ENCODE data around the gene NDUFB2.
"Not testable (repeated sequence)": the region's sequence is repeated elsewhere in the genome, so short reads cannot be mapped to it uniquely, and the experiment has no call there.

NDUFB2 gene

GRCh38 chr7:140696680-140697446, at the start of gene NDUFB2:
TSS of gene NDUFB2 (plus strand) at chr7:140696708. CDS start at chr7:140696745, 37 bp downstream.
- DNase-seq: peak; percentile 92

DNA sequence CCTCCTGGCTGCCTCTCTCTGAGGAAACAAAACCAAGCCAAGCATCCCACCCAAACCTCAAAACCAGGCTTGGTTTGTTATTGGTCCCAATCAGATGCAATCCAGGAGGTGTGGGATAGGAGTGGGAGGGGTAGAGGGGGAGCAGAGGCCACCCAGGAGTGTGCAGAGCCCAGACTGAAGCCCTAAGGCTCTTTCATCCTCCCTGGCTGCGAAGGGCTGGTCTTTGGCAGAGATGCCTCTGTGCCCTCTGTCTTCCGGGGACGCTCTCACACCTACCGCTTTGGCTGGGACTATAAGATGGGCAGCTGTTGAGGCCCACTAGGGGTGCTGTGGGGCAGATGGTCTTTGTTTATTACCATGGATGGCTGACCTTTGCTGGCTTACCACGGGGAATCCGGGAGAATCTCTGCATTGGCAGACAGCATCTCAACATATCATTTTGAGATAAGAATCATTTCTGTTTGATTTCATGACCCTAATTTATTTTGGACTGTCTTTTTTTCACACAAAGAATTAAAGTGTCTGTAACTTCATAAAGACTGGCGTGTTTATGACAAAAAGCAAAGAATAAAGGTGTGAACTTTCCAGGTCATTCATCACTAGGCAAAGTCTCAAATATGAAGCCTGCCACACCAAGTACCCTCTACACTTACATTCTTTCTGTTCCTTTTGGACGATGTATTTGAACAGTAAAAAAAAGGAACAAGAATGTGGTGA, 49.4 kb upstream of the NDUFB2 start:
- DNase-seq: peak; percentile 93

GRCh38 chr7:140649556-140650205, 46.8 kb upstream of the NDUFB2 start:
- no peak for DNase-seq

DNA sequence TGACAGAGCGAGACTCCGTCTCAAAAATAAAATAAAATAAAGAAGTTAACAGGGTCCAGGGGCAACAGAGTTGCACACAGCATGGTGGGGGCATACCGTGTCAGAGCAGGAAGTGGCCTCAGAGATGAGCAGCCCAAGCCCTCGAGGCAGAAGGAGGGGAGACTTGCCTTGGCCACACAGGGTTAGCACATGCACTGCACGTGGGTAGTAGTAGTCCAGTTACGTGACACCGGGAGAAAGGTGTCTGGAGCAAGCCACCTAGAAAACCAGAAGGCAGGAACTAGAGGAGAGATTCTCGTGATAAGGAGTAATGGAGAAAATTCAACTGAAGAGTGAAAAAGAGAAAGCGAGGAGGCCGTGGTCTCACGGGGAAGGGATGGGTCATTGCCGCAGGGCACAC, 46.1 kb upstream of the NDUFB2 start:
- DNase-seq: no peak

- DNase-seq: peak; percentile 95
Measured at GRCh38 chr7:140653319-140654108, 43.0 kb upstream of the NDUFB2 start.

GRCh38 chr7:140654109-140654387, 42.5 kb upstream of the NDUFB2 start:
- no peak for DNase-seq

- DNase-seq: no peak
Measured at GRCh38 chr7:140654661-140655060, 41.8 kb upstream of the NDUFB2 start.

DNA sequence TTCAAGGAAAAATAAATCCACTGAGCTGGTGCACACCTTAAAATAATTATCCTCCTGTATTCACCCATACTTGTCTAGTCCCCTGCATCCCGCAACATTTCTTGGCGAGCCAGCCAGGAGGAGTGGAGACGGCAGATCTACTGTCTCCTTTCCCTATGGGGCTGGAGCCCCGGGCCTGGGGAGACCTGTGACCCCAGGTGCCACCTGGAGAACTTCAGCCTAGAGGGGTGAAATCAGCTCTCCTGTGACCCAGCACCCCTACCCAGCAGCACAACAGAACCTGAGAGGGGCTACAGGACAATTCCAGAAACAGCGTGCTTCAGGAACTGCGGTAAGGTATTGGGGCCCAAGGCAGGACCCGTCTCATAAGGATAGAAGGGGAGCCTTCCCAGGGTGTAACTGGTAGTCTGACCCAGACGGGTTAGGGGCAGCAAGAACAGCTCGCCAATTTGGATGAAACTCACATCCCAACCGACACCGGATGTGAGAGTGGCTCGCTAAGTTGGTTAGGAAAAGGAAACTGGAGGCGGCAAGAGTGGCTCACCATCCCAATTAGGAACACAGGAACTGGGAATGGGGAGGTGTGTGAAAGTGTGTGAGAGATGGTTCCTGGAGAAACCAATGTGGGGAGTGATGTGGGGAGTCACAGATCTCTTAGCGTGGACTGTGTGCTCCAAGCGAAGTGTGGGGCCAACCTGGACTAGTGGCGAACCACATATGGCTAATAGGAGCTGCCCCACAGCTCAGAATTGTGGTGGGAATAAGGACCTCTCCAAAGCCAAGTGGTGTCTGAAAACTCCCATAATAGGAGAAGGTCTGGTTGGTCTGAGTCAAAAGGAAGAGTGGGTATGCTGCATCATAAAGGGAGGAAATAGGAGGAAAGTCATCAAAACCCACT, 40.7 kb upstream of the NDUFB2 start:
- no peak for DNase-seq

DNA sequence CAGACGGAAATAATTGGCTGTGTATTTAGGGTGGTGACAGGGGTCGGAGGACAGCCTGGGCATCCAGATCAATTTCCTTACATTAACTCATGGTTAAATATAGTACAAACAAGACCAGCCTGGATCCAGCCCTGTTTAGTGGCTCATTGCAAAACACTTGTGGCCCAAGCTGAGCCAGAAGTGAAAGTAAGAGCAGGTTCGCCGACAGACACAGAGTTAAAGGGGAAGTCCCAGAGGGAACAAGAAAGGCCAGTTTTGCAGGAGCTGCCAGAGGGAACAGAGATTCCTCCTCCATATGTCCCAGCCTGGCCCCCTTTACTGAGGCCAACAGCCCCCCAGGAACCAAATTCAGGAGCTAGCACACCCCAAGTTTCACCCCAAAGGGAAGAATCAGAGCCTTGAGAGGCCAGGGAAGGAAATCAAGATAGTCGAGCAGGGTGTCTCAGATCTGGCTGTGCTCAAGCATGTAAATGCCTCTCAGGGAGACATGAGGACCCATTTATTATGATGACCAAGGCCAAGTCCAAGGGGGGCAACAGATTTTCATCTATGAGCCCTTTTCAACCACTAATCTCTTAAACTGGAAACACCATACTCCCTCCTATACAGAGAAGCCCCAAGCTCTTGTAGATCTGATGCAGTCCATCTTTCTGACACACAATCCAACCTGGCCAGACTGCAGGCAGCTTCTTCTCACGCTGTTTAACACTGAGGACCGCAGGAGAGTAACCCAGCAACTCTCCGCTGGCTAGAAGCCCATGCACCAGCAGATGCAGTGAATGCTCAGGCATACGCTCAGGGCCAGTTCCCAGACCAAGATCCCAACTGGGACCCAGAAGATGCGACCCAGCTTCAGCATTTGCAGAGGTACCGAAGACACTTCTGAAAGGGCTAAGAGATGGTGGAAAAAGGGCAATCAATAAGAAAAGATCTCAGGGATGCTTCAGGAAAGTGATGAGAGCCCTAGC, 39.7 kb upstream of the NDUFB2 start:
- no peak for DNase-seq

GRCh38 chr7:140657891-140658290, 38.6 kb upstream of the NDUFB2 start:
- DNase-seq: no peak

DNA sequence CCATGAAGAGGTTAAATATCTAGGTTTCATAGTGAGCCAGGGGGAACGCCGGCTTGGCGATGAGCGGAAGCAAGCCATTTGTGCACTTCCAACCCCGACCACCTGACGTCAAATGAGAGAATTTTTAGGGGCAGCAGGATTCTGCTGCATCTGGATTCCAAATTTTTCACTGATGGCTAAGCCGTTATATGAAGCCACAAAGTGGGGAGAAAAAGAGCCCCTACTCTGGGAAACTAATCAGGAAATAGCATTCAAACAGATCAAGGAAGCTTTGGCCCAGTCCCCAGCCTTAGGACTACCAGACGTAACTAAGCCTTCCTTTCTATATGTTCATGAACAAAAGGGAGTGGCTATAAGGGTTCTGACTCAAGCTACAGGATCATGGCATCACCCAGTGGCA, 36.7 kb upstream of the NDUFB2 start:
- DNase-seq: no peak

- no peak for DNase-seq
Measured at GRCh38 chr7:140661124-140661523, 35.4 kb upstream of the NDUFB2 start.

DNA sequence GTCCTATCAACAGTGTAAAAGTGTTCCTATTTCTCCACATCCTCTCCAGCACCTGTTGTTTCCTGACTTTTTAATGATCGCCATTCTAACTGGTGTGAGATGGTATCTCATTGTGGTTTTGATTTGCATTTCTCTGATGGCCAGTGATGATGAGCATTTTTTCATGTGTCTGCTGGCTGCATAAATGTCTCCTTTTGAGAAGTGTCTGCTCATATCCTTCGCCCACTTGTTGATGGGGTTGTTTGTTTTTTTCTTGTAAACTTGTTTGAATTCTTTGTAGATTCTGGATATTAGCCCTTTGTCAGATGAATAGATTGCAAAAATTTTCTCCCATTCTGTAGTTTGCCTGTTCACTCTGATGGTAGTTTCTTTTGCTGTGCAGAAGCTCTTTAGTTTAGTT, 33.6 kb upstream of the NDUFB2 start:
- DNase-seq: not testable (repeated sequence)

DNA sequence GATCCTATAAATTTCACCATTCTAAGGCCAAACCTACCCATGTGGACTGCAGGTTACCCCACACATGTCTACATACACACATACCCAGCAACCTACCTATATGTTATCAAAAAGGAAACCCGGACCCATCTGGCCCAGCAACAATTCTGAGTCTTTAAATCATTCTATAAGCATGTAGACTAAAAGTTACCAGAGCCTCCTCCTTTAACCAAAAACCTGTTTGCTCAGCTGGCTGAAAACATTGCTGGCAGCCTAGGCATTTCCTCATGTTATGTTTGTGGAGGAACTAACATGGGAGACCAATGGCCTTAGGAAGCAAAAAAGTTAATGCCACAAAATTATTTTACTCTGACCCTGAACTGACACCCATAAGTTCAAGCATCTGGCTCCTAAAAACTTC, 29.0 kb upstream of the NDUFB2 start:
- DNase-seq: no peak

GRCh38 chr7:140668641-140669040, 27.9 kb upstream of the NDUFB2 start:
- no peak for DNase-seq

DNA sequence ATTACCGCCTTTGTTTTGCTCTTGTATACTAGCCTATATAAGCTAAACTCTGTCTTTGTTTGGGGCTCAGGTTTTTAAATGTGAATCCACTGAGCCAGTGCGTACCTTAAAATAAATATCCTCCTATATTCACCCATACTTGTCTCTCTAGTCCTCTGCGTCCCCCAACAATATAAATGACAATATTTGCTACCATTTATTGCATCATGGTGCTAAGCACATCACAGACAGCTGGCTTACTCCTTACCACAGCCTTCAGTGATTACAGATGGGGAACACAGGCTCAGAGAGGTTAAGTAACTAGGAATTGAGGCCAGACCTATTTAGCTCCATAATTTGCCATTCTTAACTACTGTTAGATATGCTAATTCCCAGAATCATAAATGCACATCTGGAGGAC, 27.2 kb upstream of the NDUFB2 start:
- no peak for DNase-seq

DNA sequence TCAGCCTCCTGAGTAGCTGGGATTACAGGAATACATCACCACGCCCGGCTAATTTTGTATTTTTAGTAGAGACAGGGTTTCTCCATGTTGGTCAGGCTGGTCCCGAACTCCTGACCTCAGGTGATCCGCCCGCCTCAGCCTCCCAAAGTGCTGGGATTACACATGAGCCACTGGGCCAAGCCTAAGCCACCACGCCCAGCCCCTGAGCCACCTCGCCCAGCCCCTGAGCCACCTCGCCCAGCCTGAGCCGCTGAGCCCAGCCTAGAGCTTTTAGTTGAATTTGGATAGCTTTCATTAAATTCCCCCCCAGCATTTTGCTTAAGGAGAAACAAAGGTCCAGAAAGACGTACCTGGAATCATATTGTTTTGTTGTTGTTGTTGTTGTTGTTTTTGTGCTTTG, 26.6 kb upstream of the NDUFB2 start:
- not testable (repeated sequence) for DNase-seq

DNA sequence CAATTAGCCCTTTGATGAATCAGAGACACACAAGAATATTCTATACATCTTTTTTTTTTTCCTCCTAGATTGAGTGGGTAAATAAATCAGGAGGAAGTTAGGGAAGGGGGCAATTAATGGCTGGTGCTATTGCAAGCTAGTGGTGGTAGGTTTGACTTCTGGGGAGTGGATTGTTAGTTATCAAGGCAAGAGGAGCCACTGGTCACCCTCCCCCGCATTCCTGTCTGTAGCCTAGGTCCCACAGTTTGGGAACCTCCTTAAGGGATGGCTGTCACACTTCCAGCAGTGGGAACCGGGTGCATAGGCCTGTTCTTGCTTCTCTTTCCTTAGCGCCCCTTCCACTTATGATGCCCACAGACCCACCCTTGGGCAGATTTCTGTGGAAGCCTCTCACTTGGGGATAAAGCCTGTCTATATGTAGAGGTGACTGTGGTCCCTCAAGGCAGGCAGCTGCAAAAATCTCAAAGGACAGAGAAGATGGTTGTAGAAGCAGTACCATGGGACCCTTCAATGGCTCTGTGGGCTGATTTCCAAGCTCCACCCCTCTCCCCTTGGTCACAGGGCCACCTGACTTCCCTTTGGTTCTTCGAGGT, 26.1 kb upstream of the NDUFB2 start:
- no peak for DNase-seq

- no peak for DNase-seq
Measured at GRCh38 chr7:140671966-140672365, 24.5 kb upstream of the NDUFB2 start.

DNA sequence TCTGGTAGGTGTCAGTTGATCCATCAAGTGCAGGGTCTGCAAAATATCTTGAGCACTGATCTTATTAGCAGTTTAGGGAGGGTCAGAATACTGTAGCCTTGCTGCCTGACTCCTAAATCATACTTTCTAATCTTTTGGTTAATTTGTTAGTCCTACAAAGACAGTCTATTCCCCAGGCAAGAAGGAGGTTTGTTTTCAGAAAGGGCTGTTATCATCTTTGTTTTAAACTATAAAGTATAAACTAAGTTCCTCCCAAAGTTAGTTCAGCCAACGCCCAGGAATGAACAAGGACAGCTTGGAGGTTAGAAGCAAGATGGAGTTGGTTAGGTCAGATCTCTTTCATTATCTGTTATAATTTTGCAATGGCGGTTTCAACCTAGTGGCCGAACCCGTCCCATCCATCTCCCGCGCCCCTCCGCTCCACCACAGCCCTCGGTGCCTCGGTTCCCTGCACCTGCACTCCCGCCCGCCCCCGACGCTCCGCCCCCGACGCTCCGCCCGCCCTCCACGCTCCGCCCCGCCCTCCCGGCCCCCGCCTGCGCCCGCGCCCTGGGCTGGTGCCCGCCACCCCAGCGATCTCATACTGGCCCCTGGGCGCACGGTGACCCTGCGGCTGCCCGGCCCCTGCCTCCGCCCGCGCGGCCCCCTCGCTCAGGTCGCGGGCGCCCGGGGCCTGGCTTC, 24.0 kb upstream of the NDUFB2 start, which contains the start of gene ADCK2:
Gene ADCK2 (plus strand): TSS at position 564 of the 681 bp plus-strand sequence. CDS start 386 bp downstream, outside the sequence.
- peak; percentile 63 for DNase-seq
